ENCODE data around the gene ENOX1.

The ENOX1 gene

GRCh38 chr13:43365039-43365344 is 421.8 kb downstream of the ENOX1 start:
- Histone ChIP-seq H2BK12ac (ENCODE audit: low read length) (peak overlapping the region; percentile 4), H3K27ac (ENCODE audit: low read depth, low read length) (no peak overlapping the region), H2BK5ac (ENCODE audit: low read depth, low read length, poor library complexity) (no peak overlapping the region), H3K23ac (ENCODE audit: low read length) (no peak overlapping the region), H3K14ac (ENCODE audit: low read length) (no peak overlapping the region), H4K12ac (ENCODE audit: low read depth, low read length) (no peak overlapping the region), H3K4me1 (ENCODE audit: control insufficient read depth in 1 of 2, insufficient read depth in 2 of 2, low read length in 2 of 2) (peaks cover 0 to 5% of the 10 kb centered on the region in 2 experiments), H3K18ac (ENCODE audit: low read length) (no peak overlapping the region), H3K4ac (ENCODE audit: low read depth, low read length) (no peak overlapping the region), H2AK5ac (ENCODE audit: low read length) (no peak overlapping the region), H4K91ac (ENCODE audit: low read depth, low read length) (no peak overlapping the region), H3K4me3 (ENCODE audit: low read depth, low read length) (no peak overlapping the region), H2AFZ (ENCODE audit: insufficient read depth, low read length, poor library complexity) (peak overlapping the region; percentile 25), H3K79me1 (ENCODE audit: low read length) (no peaks in the 10 kb centered on the region), H3K9ac (ENCODE audit: low read length) (no peak overlapping the region), H3K36me3 (ENCODE audit: control insufficient read depth in 1 of 2, insufficient read depth in 2 of 2, low read length in 2 of 2) (no peaks in the 10 kb centered on the region), H4K8ac (ENCODE audit: low read depth, low read length) (peak overlapping the region; percentile 16), H3K79me2 (ENCODE audit: control insufficient read depth, insufficient read depth, low read length, poor library complexity) (no peaks in the 10 kb centered on the region), H2BK120ac (ENCODE audit: insufficient read depth, low read length, poor library complexity) (no peak overlapping the region), H3K4me2 (ENCODE audit: low read length) (no peak overlapping the region), H3K9me3 (ENCODE audit: insufficient read depth, low read depth, low read length) (no peaks in the 10 kb centered on the region), H3K27me3 (ENCODE audit: insufficient read depth, low read length) (no peaks in the 10 kb centered on the region)
- no CpG with 5 or more reads among the region's 3 CpGs for WGBS (ENCODE audit: extremely low coverage, insufficient coverage, insufficient read length)
- DNase-seq, result no peak

GRCh38 chr13:43364210-43365038 is 422.3 kb downstream of the ENOX1 start:
- Histone ChIP-seq H2AK5ac (ENCODE audit: low read length) (no peak overlapping the region), H3K4me1 (ENCODE audit: control insufficient read depth in 1 of 2, insufficient read depth in 2 of 2, low read length in 2 of 2) (peaks cover 0 to 5% of the 10 kb centered on the region in 2 experiments), H3K9me3 (ENCODE audit: insufficient read depth, low read depth, low read length) (no peaks in the 10 kb centered on the region), H3K27ac (ENCODE audit: low read depth, low read length) (no peak overlapping the region), H2BK12ac (ENCODE audit: low read length) (no peak overlapping the region), H3K4me2 (ENCODE audit: low read length) (no peak overlapping the region), H3K18ac (ENCODE audit: low read length) (no peak overlapping the region), H3K4ac (ENCODE audit: low read depth, low read length) (no peak overlapping the region), H3K9ac (ENCODE audit: low read length) (no peak overlapping the region), H2AFZ (ENCODE audit: insufficient read depth, low read length, poor library complexity) (peak overlapping the region; percentile 25), H3K79me2 (ENCODE audit: control insufficient read depth, insufficient read depth, low read length, poor library complexity) (no peaks in the 10 kb centered on the region), H4K91ac (ENCODE audit: low read depth, low read length) (no peak overlapping the region), H3K4me3 (ENCODE audit: low read depth, low read length) (no peak overlapping the region), H3K79me1 (ENCODE audit: low read length) (no peaks in the 10 kb centered on the region), H3K27me3 (ENCODE audit: insufficient read depth, low read length) (no peaks in the 10 kb centered on the region), H3K14ac (ENCODE audit: low read length) (no peak overlapping the region), H4K12ac (ENCODE audit: low read depth, low read length) (no peak overlapping the region), H2BK5ac (ENCODE audit: low read depth, low read length, poor library complexity) (no peak overlapping the region), H2BK120ac (ENCODE audit: insufficient read depth, low read length, poor library complexity) (no peak overlapping the region), H4K8ac (ENCODE audit: low read depth, low read length) (peak overlapping the region; percentile 16), H3K36me3 (ENCODE audit: control insufficient read depth in 1 of 2, insufficient read depth in 2 of 2, low read length in 2 of 2) (no peaks in the 10 kb centered on the region), H3K23ac (ENCODE audit: low read length) (no peak overlapping the region)
- no CpG with 5 or more reads among the region's 10 CpGs for whole genome bisulfite sequencing (ENCODE audit: extremely low coverage, insufficient coverage, insufficient read length)
- DNase-seq, result no peak

- no CpG with 5 or more reads among the region's 5 CpGs for WGBS (ENCODE audit: extremely low coverage, insufficient coverage, insufficient read length)
- Histone ChIP-seq H2AK5ac (ENCODE audit: low read length) (no peak overlapping the region), H4K12ac (ENCODE audit: low read depth, low read length) (no peak overlapping the region), H3K79me1 (ENCODE audit: low read length) (no peaks in the 10 kb centered on the region), H3K23ac (ENCODE audit: low read length) (no peak overlapping the region), H3K27me3 (ENCODE audit: insufficient read depth, low read length) (no peaks in the 10 kb centered on the region), H2AFZ (ENCODE audit: insufficient read depth, low read length, poor library complexity) (no peak overlapping the region), H2BK5ac (ENCODE audit: low read depth, low read length, poor library complexity) (no peak overlapping the region), H4K8ac (ENCODE audit: low read depth, low read length) (no peak overlapping the region), H3K27ac (ENCODE audit: low read depth, low read length) (no peak overlapping the region), H3K36me3 (ENCODE audit: control insufficient read depth in 1 of 2, insufficient read depth in 2 of 2, low read length in 2 of 2) (no peaks in the 10 kb centered on the region), H2BK120ac (ENCODE audit: insufficient read depth, low read length, poor library complexity) (no peak overlapping the region), H3K4me2 (ENCODE audit: low read length) (no peak overlapping the region), H2BK12ac (ENCODE audit: low read length) (no peak overlapping the region), H3K4ac (ENCODE audit: low read depth, low read length) (no peak overlapping the region), H3K4me1 (ENCODE audit: control insufficient read depth in 1 of 2, insufficient read depth in 2 of 2, low read length in 2 of 2) (peaks cover 0 to 5% of the 10 kb centered on the region in 2 experiments), H3K14ac (ENCODE audit: low read length) (no peak overlapping the region), H4K91ac (ENCODE audit: low read depth, low read length) (no peak overlapping the region), H3K79me2 (ENCODE audit: control insufficient read depth, insufficient read depth, low read length, poor library complexity) (no peaks in the 10 kb centered on the region), H3K18ac (ENCODE audit: low read length) (no peak overlapping the region), H3K9ac (ENCODE audit: low read length) (no peak overlapping the region), H3K4me3 (ENCODE audit: low read depth, low read length) (no peak overlapping the region), H3K9me3 (ENCODE audit: insufficient read depth, low read depth, low read length) (no peaks in the 10 kb centered on the region)
- no peak for DNase-seq
Observed at GRCh38 chr13:43363156-43363953, 423.4 kb downstream of the ENOX1 start.

- no peak overlapping the region for H3K4me3 ChIP-seq (ENCODE audit: low read depth, low read length)
- no peak overlapping the region for H3K23ac ChIP-seq (ENCODE audit: low read length)
- no peak overlapping the region for H4K8ac ChIP-seq (ENCODE audit: low read depth, low read length)
- no peaks in the 10 kb centered on the region for H3K27me3 ChIP-seq (ENCODE audit: insufficient read depth, low read length)
- no peak overlapping the region for H2AFZ ChIP-seq (ENCODE audit: insufficient read depth, low read length, poor library complexity)
- no peak overlapping the region for H4K12ac ChIP-seq (ENCODE audit: low read depth, low read length)
- no peak overlapping the region for H2BK12ac ChIP-seq (ENCODE audit: low read length)
- H2AK5ac ChIP-seq (ENCODE audit: low read length), result no peak overlapping the region
- H3K4me2 ChIP-seq (ENCODE audit: low read length), result no peak overlapping the region
- no peak overlapping the region for H2BK5ac ChIP-seq (ENCODE audit: low read depth, low read length, poor library complexity)
- no peak overlapping the region for H2BK120ac ChIP-seq (ENCODE audit: insufficient read depth, low read length, poor library complexity)
- no CpG with 5 or more reads among the region's 6 CpGs for WGBS (ENCODE audit: extremely low coverage, insufficient coverage, insufficient read length)
- no peak overlapping the region for H3K14ac ChIP-seq (ENCODE audit: low read length)
- DNase-seq, result no peak
- H4K91ac ChIP-seq (ENCODE audit: low read depth, low read length), result no peak overlapping the region
- H3K36me3 ChIP-seq (ENCODE audit: control insufficient read depth in 1 of 2, insufficient read depth in 2 of 2, low read length in 2 of 2), result no peaks in the 10 kb centered on the region
- H3K9ac ChIP-seq (ENCODE audit: low read length), result no peak overlapping the region
- H3K9me3 ChIP-seq (ENCODE audit: insufficient read depth, low read depth, low read length), result no peaks in the 10 kb centered on the region
- no peak overlapping the region for H3K18ac ChIP-seq (ENCODE audit: low read length)
- no peak overlapping the region for H3K4ac ChIP-seq (ENCODE audit: low read depth, low read length)
- no peaks in the 10 kb centered on the region for H3K79me1 ChIP-seq (ENCODE audit: low read length)
- H3K79me2 ChIP-seq (ENCODE audit: control insufficient read depth, insufficient read depth, low read length, poor library complexity), result no peaks in the 10 kb centered on the region
- H3K4me1 ChIP-seq (ENCODE audit: control insufficient read depth in 1 of 2, insufficient read depth in 2 of 2, low read length in 2 of 2), result peaks cover 0 to 5% of the 10 kb centered on the region in 2 experiments
- no peak overlapping the region for H3K27ac ChIP-seq (ENCODE audit: low read depth, low read length)
Observed at GRCh38 chr13:43362556-43362955, 424.2 kb downstream of the ENOX1 start.
